ENCODE results near the gene MYBPH.

- TF ChIP-seq, protein P1, sequence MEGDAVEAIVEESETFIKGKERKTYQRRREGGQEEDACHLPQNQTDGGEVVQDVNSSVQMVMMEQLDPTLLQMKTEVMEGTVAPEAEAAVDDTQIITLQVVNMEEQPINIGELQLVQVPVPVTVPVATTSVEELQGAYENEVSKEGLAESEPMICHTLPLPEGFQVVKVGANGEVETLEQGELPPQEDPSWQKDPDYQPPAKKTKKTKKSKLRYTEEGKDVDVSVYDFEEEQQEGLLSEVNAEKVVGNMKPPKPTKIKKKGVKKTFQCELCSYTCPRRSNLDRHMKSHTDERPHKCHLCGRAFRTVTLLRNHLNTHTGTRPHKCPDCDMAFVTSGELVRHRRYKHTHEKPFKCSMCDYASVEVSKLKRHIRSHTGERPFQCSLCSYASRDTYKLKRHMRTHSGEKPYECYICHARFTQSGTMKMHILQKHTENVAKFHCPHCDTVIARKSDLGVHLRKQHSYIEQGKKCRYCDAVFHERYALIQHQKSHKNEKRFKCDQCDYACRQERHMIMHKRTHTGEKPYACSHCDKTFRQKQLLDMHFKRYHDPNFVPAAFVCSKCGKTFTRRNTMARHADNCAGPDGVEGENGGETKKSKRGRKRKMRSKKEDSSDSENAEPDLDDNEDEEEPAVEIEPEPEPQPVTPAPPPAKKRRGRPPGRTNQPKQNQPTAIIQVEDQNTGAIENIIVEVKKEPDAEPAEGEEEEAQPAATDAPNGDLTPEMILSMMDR (IDR thresholded peaks at IDR 0.05): no peak
- no peak for TF ChIP-seq POLR2A (IDR thresholded peaks at IDR 0.05)
Observed at GRCh38 chr1:203185061-203185461, 9.4 kb upstream of the MYBPH start.
